Progenitor cell of endocrine pancreas (in vitro differentiated cells): ENCODE data around the gene PFDN1. TPM values are rescaled to one million over a fixed set of nuclear protein-coding genes. Genes with fewer than 3 reads are reported as not detected.

Experiments used
- DNase-seq: peaks from one replicate; pipeline ENCODE4 v3.0.0; 2021; ENCODE audit warnings: low spot score; ENCODE audit not compliant: unreplicated experiment
- H3K27ac Mint-ChIP-seq: 2 replicates; pipeline ENCODE4 v1.8.0; 2021; ENCODE audit warnings: mild to moderate bottlenecking, moderate library complexity, mixed read lengths
- H3K27me3 Mint-ChIP-seq: 2 replicates; pipeline ENCODE4 v1.8.0; 2021; ENCODE audit warnings: mixed read lengths
- H3K36me3 Mint-ChIP-seq: 2 replicates; pipeline ENCODE4 v1.8.0; 2022; ENCODE audit warnings: mixed read lengths; ENCODE audit not compliant: insufficient read depth
- H3K4me1 Mint-ChIP-seq: 2 replicates; pipeline ENCODE4 v1.8.0; 2021; ENCODE audit warnings: low read depth, mixed read lengths
- H3K4me3 Mint-ChIP-seq: 2 replicates; pipeline ENCODE4 v1.8.0; 2021; ENCODE audit warnings: low read depth, mild to moderate bottlenecking, moderate library complexity, mixed read lengths
- H3K9me3 Mint-ChIP-seq: 2 replicates; pipeline ENCODE4 v1.8.0; 2021; ENCODE audit warnings: low read depth, mixed read lengths
- CTCF ChIP-seq: fragments of 200-600 bp; sonication (generic); IDR thresholded peaks from one replicate; pipeline ENCODE4 v1.5.0; 2021; ENCODE audit warnings: antibody characterized with exemption, mild to moderate bottlenecking; ENCODE audit not compliant: unreplicated experiment
- total RNA-seq: library from RNA; stranded (reverse); gene quantifications from 2 replicates; pipeline ENCODE4 v1.2.1, GENCODE V29; 2021

PFDN1 gene
- total RNA-seq, 1 donor from 2014 or later: 65.1 TPM

GRCh38 chr5:140216478-140217074, 86.3 kb downstream of the PFDN1 start:
- Mint-ChIP-seq H3K36me3 (no peaks in the 10 kb centered on the region), H3K4me1 (peaks cover 29% of the 10 kb centered on the region), H3K27ac (peak overlapping the region; percentile 62), H3K4me3 (no peak overlapping the region), H3K27me3 (no peaks in the 10 kb centered on the region), H3K9me3 (no peaks in the 10 kb centered on the region)
- DNase-seq: no peak
- no peak for TF ChIP-seq CTCF

- Mint-ChIP-seq H3K27ac (no peak overlapping the region), H3K27me3 (no peaks in the 10 kb centered on the region), H3K4me3 (no peak overlapping the region), H3K4me1 (peaks cover 23% of the 10 kb centered on the region), H3K9me3 (no peaks in the 10 kb centered on the region), H3K36me3 (no peaks in the 10 kb centered on the region)
- no peak for DNase-seq
- no peak for TF ChIP-seq CTCF
Observed at GRCh38 chr5:140215276-140215675, 87.6 kb downstream of the PFDN1 start.

GRCh38 chr5:140214831-140215230, 88.1 kb downstream of the PFDN1 start:
- Mint-ChIP-seq H3K36me3 (no peaks in the 10 kb centered on the region), H3K9me3 (no peaks in the 10 kb centered on the region), H3K27ac (no peak overlapping the region), H3K4me1 (peaks cover 19% of the 10 kb centered on the region), H3K4me3 (no peak overlapping the region), H3K27me3 (no peaks in the 10 kb centered on the region)
- no peak for TF ChIP-seq CTCF
- no peak for DNase-seq

- Mint-ChIP-seq H3K9me3 (no peaks in the 10 kb centered on the region), H3K36me3 (no peaks in the 10 kb centered on the region), H3K27ac (no peak overlapping the region), H3K27me3 (no peaks in the 10 kb centered on the region), H3K4me3 (no peak overlapping the region), H3K4me1 (peaks cover 10% of the 10 kb centered on the region)
- no peak for DNase-seq
- TF ChIP-seq CTCF: no peak
Observed at GRCh38 chr5:140213370-140213983, 89.4 kb downstream of the PFDN1 start.

GRCh38 chr5:140208065-140208464, 94.8 kb downstream of the PFDN1 start:
- no peak overlapping the region for H3K27ac Mint-ChIP-seq
- H3K4me1 Mint-ChIP-seq: peaks cover 2% of the 10 kb centered on the region
- H3K9me3 Mint-ChIP-seq: peaks cover 3% of the 10 kb centered on the region
- H3K36me3 Mint-ChIP-seq: peaks cover 2% of the 10 kb centered on the region
- DNase-seq: no peak
- H3K27me3 Mint-ChIP-seq: no peaks in the 10 kb centered on the region
- H3K4me3 Mint-ChIP-seq: no peak overlapping the region
- TF ChIP-seq CTCF: no peak
